ENCODE results near the gene KRTAP10-9.

- TF ChIP-seq, protein P1, sequence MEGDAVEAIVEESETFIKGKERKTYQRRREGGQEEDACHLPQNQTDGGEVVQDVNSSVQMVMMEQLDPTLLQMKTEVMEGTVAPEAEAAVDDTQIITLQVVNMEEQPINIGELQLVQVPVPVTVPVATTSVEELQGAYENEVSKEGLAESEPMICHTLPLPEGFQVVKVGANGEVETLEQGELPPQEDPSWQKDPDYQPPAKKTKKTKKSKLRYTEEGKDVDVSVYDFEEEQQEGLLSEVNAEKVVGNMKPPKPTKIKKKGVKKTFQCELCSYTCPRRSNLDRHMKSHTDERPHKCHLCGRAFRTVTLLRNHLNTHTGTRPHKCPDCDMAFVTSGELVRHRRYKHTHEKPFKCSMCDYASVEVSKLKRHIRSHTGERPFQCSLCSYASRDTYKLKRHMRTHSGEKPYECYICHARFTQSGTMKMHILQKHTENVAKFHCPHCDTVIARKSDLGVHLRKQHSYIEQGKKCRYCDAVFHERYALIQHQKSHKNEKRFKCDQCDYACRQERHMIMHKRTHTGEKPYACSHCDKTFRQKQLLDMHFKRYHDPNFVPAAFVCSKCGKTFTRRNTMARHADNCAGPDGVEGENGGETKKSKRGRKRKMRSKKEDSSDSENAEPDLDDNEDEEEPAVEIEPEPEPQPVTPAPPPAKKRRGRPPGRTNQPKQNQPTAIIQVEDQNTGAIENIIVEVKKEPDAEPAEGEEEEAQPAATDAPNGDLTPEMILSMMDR (optimal IDR thresholded peaks at IDR 0.05 in 1 of 3, IDR thresholded peaks at IDR 0.05 in 1 of 3, conservative IDR thresholded peaks at IDR 0.05 in 1 of 3; ENCODE audit: extremely low read depth in 1 of 3, insufficient read depth in 2 of 3, low read length in 3 of 3): no peak
- TF ChIP-seq EZH2 (IDR thresholded peaks at IDR 0.05; ENCODE audit: low read length): no peak
Observed at GRCh38 chr21:44601596-44602462, 25.1 kb upstream of the KRTAP10-9 start.
